ENCODE measurements around the gene GPD2. TPM values are rescaled to one million over a fixed set of nuclear protein-coding genes. Genes with fewer than 3 reads are reported as not detected.
"Not testable (repeated sequence)": the region's sequence is repeated elsewhere in the genome, so short reads cannot be mapped to it uniquely, and the experiment has no call there.

GPD2 gene
- polyA plus RNA-seq, 1 donor (not counting 4 experiments of a cell fraction or from before 2014, with no cell fraction given), result 27.6 TPM

- H3K4me1 ChIP-seq (ENCODE audit: control insufficient read depth, extremely low read depth, insufficient read depth, low read length), result no peaks in the 10 kb centered on the region
- H3K4me2 ChIP-seq (ENCODE audit: control insufficient read depth, extremely low read depth, insufficient read depth, low read depth, low read length), result no peak overlapping the region
- no peaks in the 10 kb centered on the region for H3K36me3 ChIP-seq (ENCODE audit: control insufficient read depth in 2 of 2, extremely low read depth in 1 of 2, insufficient read depth in 2 of 2, low read length in 2 of 2)
- H3K9ac ChIP-seq (ENCODE audit: control insufficient read depth, extremely low read depth, insufficient read depth, low read length), result no peak overlapping the region
- H3K27me3 ChIP-seq (ENCODE audit: control insufficient read depth, extremely low read depth, insufficient read depth, low read length), result no peaks in the 10 kb centered on the region
- no peak overlapping the region for H3K27ac ChIP-seq (ENCODE audit: control insufficient read depth, insufficient read depth, low read length)
- H2AFZ ChIP-seq (ENCODE audit: control insufficient read depth, low read length), result no peak overlapping the region
- no peaks in the 10 kb centered on the region for H3K9me1 ChIP-seq (ENCODE audit: control insufficient read depth, extremely low read depth, insufficient read depth, low read length)
- H3K79me2 ChIP-seq (ENCODE audit: control insufficient read depth, insufficient read depth, low read length), result no peaks in the 10 kb centered on the region
- dilution Hi-C loops (cut with MboI; ENCODE audit: extremely low pct_ligation_motif_present, low sequenced_read_pairs), result no loop called here
- no peak for DNase-seq (ENCODE audit: low read depth, low spot score)
- TF ChIP-seq EZH2 (IDR thresholded peaks at IDR 0.05; ENCODE audit: low read length) (no peak), CTCF (optimal IDR thresholded peaks at IDR 0.05 in 1 of 3, IDR thresholded peaks at IDR 0.05 in 1 of 3, conservative IDR thresholded peaks at IDR 0.05 in 1 of 3; ENCODE audit: extremely low read depth in 1 of 3, insufficient read depth in 2 of 3, low read length in 3 of 3) (no peak)
- FAIRE-seq, result no peak
- H3K9me3 ChIP-seq (ENCODE audit: control insufficient read depth, low read depth, low read length), result no peaks in the 10 kb centered on the region
- H3K4me3 ChIP-seq (ENCODE audit: control insufficient read depth in 2 of 3, extremely low read depth in 1 of 3, insufficient read depth in 2 of 3, low read depth in 1 of 3, low read length in 3 of 3), result no peak overlapping the region
- no peaks in the 10 kb centered on the region for H4K20me1 ChIP-seq (ENCODE audit: control insufficient read depth, extremely low read depth, insufficient read depth, low read length)
Observed at GRCh38 chr2:156602552-156602933, 166.4 kb downstream of the GPD2 start.

- no peaks in the 10 kb centered on the region for H3K4me1 ChIP-seq (ENCODE audit: control insufficient read depth, extremely low read depth, insufficient read depth, low read length)
- no peaks in the 10 kb centered on the region for H3K9me3 ChIP-seq (ENCODE audit: control insufficient read depth, low read depth, low read length)
- no peak overlapping the region for H3K4me3 ChIP-seq (ENCODE audit: control insufficient read depth in 2 of 3, extremely low read depth in 1 of 3, insufficient read depth in 2 of 3, low read depth in 1 of 3, low read length in 3 of 3)
- H3K4me2 ChIP-seq (ENCODE audit: control insufficient read depth, extremely low read depth, insufficient read depth, low read depth, low read length), result no peak overlapping the region
- FAIRE-seq, result no peak
- H3K27me3 ChIP-seq (ENCODE audit: control insufficient read depth, extremely low read depth, insufficient read depth, low read length), result no peaks in the 10 kb centered on the region
- no peak overlapping the region for H3K27ac ChIP-seq (ENCODE audit: control insufficient read depth, insufficient read depth, low read length)
- H2AFZ ChIP-seq (ENCODE audit: control insufficient read depth, low read length), result no peak overlapping the region
- H3K79me2 ChIP-seq (ENCODE audit: control insufficient read depth, insufficient read depth, low read length), result no peaks in the 10 kb centered on the region
- no peak for TF ChIP-seq CTCF (optimal IDR thresholded peaks at IDR 0.05 in 1 of 3, IDR thresholded peaks at IDR 0.05 in 1 of 3, conservative IDR thresholded peaks at IDR 0.05 in 1 of 3; ENCODE audit: extremely low read depth in 1 of 3, insufficient read depth in 2 of 3, low read length in 3 of 3)
- no peaks in the 10 kb centered on the region for H4K20me1 ChIP-seq (ENCODE audit: control insufficient read depth, extremely low read depth, insufficient read depth, low read length)
- dilution Hi-C loops (cut with MboI; ENCODE audit: extremely low pct_ligation_motif_present, low sequenced_read_pairs), result no loop called here
- no peak overlapping the region for H3K9ac ChIP-seq (ENCODE audit: control insufficient read depth, extremely low read depth, insufficient read depth, low read length)
- DNase-seq (ENCODE audit: low read depth, low spot score), result no peak
- H3K9me1 ChIP-seq (ENCODE audit: control insufficient read depth, extremely low read depth, insufficient read depth, low read length), result no peaks in the 10 kb centered on the region
- H3K36me3 ChIP-seq (ENCODE audit: control insufficient read depth in 2 of 2, extremely low read depth in 1 of 2, insufficient read depth in 2 of 2, low read length in 2 of 2), result no peaks in the 10 kb centered on the region
Observed at GRCh38 chr2:156615836-156616322, 179.7 kb downstream of the GPD2 start.

GRCh38 chr2:156618071-156618470 is 181.9 kb downstream of the GPD2 start:
- H3K4me2 ChIP-seq (ENCODE audit: control insufficient read depth, extremely low read depth, insufficient read depth, low read depth, low read length); FAIRE-seq; H4K20me1 ChIP-seq (ENCODE audit: control insufficient read depth, extremely low read depth, insufficient read depth, low read length); H3K9me3 ChIP-seq (ENCODE audit: control insufficient read depth, low read depth, low read length); H2AFZ ChIP-seq (ENCODE audit: control insufficient read depth, low read length); H3K4me3 ChIP-seq (ENCODE audit: control insufficient read depth in 2 of 3, extremely low read depth in 1 of 3, insufficient read depth in 2 of 3, low read depth in 1 of 3, low read length in 3 of 3); H3K27me3 ChIP-seq (ENCODE audit: control insufficient read depth, extremely low read depth, insufficient read depth, low read length); H3K9ac ChIP-seq (ENCODE audit: control insufficient read depth, extremely low read depth, insufficient read depth, low read length); H3K27ac ChIP-seq (ENCODE audit: control insufficient read depth, insufficient read depth, low read length); H3K4me1 ChIP-seq (ENCODE audit: control insufficient read depth, extremely low read depth, insufficient read depth, low read length); H3K9me1 ChIP-seq (ENCODE audit: control insufficient read depth, extremely low read depth, insufficient read depth, low read length); H3K36me3 ChIP-seq (ENCODE audit: control insufficient read depth in 2 of 2, extremely low read depth in 1 of 2, insufficient read depth in 2 of 2, low read length in 2 of 2); H3K79me2 ChIP-seq (ENCODE audit: control insufficient read depth, insufficient read depth, low read length); DNase-seq (ENCODE audit: low read depth, low spot score); dilution Hi-C loops (cut with MboI; ENCODE audit: extremely low pct_ligation_motif_present, low sequenced_read_pairs): not testable (repeated sequence)

Data from keratinocyte (primary cell).